Esophagus muscularis mucosa (tissue), 3 donors: ENCODE data around the gene SAMD5.

Experiments
- EP300 ChIP-seq: sonication (generic); formaldehyde crosslinking; IDR thresholded peaks from one replicate; pipeline ENCODE4 v1.6.1; 2017; ENCODE audit warnings: antibody characterized with exemption
- TF ChIP-seq, protein P1 (sequence below), 3 experiments: fragments of 200-600 bp in 2 of 3; fragments of 450-650 bp in 1 of 3; sonication (generic) in 2 of 3; IDR thresholded peaks; one replicate each; pipeline ENCODE4 v1.5.1; 2017 to 2019; ENCODE audit warnings: antibody characterized with exemption in 3 of 3, mild to moderate bottlenecking in 2 of 3, moderate library complexity in 1 of 3

DNA sequence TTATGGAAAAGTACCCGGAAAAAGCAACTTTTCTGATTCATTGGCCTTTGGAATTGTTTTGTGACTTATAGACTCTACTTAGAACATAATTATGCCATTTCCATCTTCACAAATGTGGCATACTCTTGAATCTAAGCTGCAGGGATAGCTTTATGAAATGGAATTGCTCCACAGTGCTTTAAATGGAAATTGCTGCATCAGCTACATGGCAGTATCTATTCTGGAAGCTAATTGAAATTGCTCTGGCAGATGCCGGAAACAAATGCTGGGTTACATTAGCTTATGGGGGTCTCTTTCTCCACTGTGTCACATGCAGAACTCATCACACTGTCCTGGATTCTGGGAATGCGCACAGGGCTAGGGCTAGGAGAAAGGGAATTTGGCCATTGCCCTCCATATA, 108.9 kb downstream of the SAMD5 start:
- TF ChIP-seq, protein P1, sequence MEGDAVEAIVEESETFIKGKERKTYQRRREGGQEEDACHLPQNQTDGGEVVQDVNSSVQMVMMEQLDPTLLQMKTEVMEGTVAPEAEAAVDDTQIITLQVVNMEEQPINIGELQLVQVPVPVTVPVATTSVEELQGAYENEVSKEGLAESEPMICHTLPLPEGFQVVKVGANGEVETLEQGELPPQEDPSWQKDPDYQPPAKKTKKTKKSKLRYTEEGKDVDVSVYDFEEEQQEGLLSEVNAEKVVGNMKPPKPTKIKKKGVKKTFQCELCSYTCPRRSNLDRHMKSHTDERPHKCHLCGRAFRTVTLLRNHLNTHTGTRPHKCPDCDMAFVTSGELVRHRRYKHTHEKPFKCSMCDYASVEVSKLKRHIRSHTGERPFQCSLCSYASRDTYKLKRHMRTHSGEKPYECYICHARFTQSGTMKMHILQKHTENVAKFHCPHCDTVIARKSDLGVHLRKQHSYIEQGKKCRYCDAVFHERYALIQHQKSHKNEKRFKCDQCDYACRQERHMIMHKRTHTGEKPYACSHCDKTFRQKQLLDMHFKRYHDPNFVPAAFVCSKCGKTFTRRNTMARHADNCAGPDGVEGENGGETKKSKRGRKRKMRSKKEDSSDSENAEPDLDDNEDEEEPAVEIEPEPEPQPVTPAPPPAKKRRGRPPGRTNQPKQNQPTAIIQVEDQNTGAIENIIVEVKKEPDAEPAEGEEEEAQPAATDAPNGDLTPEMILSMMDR (IDR thresholded peaks at IDR 0.05): no peak
- TF ChIP-seq EP300: no peak
